NCI-H2196 (cell line): ENCODE measurements around the gene CCNI.
"Not testable (repeated sequence)": the region's sequence is repeated elsewhere in the genome, so short reads cannot be mapped to it uniquely, and the experiment has no call there.

Source experiments
- DNase-seq: peaks from one replicate; lab custom pipeline; 2025; ENCODE audit not compliant: unreplicated experiment; lab: John Stamatoyannopoulos, UW

The CCNI gene

GRCh38 chr4:77040854-77041725, 34.7 kb downstream of the CCNI start:
- DNase-seq, result no peak

DNA sequence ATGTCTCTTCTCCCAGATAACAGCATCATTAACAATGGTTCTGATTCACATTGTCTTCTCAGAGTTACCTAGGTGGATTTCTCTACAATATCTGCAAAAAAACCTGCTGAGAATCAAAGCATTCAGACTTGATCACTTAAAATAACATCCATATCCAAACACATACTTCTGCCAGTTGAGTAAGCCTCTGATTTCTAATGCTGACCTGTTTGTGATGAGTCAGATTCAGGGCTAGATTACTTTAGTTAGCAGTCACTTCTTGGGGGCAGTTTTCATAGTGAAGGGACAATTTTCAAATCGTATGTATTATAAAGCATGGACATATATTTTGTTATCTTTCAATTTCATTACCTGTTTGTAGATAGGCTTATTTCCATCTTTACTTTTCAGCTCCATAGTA, 35.5 kb downstream of the CCNI start:
- DNase-seq, result no peak

GRCh38 chr4:77039796-77040195, 36.0 kb downstream of the CCNI start:
- DNase-seq, result no peak

- no peak for DNase-seq
Measured at GRCh38 chr4:77037736-77038135, 38.1 kb downstream of the CCNI start.

DNA sequence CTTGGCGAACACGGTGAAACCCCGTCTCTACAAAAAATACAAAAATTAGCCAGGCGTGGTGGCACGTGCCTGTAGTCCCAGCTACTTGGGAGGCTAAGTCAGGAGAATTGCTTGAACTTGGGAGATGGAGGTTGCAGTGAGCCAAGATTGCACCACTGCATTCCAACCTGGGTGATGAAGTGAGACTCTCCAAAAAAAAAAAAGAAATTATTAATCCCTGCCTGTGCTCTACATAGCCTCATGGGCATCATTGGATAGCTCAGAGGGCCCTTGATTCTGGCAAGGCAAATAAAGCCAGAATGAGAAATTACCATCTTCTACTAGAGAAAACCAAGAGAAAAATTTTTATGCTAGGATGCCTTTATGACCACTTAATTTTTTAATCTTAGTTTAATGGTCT, 38.6 kb downstream of the CCNI start:
- not testable (repeated sequence) for DNase-seq

DNA sequence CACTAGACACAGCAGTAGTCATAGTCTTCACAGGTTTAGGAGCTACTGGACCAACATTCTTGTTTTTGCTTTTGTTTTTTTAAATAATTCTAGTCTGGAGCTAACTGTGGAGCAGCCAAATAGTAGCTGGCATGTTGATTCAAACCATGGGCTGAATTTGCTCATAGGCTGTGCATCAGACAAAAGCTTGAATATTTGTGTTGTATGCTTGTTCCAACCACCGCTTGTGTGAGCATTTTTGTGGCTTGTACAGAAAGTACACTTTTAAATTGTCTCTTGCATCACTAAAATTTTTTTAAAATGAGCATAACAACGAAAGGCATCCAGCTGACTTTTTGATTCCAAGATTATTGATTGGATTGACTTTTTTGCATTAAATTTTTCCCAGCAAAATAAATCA, 39.6 kb downstream of the CCNI start:
- DNase-seq, result no peak

- no peak for DNase-seq
Measured at GRCh38 chr4:77035153-77035552, 40.6 kb downstream of the CCNI start.

DNA sequence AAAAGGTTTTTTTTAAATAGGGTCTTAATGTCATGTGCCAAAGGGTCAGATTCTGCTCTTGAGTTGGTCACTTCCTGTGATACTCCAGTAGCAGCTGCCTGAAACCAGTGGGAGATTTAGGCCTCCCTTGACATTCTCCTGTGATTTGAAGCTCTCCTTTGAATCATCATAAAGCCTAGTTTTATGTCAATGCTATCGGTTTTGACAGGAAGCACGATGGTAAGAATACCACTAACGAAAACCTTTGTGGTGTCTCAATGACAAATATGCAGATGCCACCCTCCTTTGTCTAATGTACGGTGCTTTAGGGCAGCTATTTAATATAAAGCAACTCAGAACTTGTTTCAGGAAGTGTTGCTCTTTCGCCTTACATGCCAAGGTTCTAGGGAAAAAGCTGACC, 44.2 kb downstream of the CCNI start:
- no peak for DNase-seq

- DNase-seq, result not testable (repeated sequence)
Measured at GRCh38 chr4:77029757-77030156, 46.0 kb downstream of the CCNI start.

- no peak for DNase-seq
Measured at GRCh38 chr4:77028246-77028645, 47.5 kb downstream of the CCNI start.

DNA sequence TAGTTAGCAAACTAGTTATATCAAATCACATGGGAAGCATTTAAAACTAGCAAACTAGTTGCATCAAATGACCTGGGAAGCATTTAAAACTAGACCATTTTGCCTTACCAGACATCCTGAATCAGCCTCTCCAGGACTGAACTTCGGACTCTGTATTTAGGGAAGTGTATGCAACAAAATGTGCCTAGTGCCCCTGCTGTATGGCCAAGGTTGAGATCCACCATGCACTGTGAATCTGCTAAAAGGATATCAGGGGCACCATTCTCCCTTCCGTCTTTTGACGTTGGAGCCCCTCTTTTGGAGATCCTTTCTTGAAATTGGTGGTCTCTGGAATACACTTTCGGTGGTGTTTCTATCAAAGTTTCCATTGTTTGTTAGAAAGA, 49.5 kb downstream of the CCNI start:
- DNase-seq, result no peak

DNA sequence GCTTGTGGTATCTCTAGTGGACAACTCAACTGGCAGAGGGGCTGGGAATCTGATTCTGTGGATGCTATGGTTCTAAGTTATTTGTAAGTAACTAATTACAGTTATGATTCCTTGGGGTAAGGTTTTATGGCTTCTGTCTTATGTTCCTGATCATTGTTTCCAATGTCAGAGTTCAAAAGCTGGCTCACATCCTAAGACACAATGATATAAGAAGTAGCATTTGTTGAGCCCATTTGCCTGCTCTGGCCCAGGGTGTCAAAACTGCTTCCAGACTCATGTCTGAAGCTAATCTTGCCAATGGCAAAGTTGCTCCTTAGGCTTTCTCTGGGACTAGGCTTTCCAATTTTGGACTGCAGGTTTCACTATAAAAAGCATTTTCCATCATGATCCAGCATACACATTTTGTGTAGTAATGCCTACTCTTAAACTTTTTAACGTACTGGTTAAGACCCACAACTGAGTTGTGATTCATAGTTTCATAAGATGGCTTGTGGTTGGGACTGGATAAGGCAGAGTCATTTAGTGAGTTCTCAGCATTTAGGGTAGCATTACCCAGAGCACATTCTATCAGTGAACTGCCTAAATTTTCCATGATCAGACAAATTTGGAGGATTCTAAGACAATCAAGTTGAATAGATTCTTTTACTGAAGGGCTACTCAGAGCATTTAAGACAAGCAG, 50.0 kb downstream of the CCNI start:
- no peak for DNase-seq

- no peak for DNase-seq
Measured at GRCh38 chr4:77023920-77024319, 51.9 kb downstream of the CCNI start.

GRCh38 chr4:77022560-77023179, 53.1 kb downstream of the CCNI start:
- DNase-seq, result no peak

GRCh38 chr4:77021614-77022089, 54.1 kb downstream of the CCNI start:
- no peak for DNase-seq

DNA sequence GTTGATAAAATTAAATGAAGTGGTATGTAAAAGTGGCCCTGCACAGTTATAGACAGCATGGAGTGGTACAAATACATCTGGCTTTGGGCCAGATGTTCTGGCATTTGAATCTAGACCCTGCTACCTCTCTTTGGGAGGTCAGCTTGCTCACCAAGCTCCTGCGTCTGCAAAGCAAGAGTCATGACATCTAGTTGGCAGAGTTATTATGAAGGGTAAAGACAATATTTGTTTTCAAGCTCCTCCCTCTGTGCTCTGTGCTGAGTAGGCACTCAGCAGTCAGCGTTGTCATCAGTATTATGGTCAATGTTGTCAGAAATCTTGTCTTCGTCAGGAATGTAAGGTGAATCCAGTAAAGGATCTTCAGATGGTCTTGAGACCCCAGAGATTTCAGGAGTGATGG, 55.8 kb downstream of the CCNI start:
- DNase-seq, result no peak

GRCh38 chr4:77015390-77015789, 60.4 kb downstream of the CCNI start:
- no peak for DNase-seq

DNA sequence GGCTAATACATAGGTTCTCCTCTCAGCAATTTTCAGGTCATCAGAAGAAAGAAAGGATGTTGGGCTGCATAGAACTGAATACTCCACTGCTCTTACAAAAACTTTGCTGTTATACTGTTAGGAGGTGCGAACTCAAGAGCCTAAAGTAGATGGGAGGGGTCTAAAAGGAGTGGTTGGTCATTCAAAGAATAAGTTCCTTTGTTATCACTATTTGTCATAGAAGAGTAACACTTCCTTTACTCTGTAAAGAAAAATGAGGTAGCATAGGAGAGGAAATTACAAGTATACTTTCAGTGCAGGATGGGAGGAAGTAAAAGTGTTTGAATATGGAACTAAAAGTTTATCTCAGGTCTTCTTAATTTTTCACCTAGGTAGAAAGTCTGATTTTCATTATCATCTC, 61.5 kb downstream of the CCNI start:
- no peak for DNase-seq

DNA sequence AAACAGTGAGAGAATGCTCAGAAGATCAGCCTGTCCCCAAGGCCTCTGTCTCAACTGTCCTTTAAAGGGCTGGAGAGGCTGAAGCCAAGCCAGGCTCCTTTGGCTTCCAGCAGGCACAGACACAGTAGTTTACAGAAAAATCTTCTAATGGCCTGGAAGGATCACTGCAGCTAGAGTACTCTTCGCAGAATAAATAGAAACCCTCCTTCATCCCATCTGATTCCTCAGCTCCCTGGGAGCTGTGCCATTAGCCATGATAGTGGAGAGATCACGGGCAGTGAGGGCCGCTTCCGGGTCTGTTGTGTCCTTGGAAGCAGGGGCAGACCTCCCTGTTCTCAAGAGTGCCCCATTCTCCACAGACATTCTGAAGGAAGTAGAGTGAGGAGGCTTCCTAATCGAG, 63.1 kb downstream of the CCNI start:
- DNase-seq, result no peak

DNA sequence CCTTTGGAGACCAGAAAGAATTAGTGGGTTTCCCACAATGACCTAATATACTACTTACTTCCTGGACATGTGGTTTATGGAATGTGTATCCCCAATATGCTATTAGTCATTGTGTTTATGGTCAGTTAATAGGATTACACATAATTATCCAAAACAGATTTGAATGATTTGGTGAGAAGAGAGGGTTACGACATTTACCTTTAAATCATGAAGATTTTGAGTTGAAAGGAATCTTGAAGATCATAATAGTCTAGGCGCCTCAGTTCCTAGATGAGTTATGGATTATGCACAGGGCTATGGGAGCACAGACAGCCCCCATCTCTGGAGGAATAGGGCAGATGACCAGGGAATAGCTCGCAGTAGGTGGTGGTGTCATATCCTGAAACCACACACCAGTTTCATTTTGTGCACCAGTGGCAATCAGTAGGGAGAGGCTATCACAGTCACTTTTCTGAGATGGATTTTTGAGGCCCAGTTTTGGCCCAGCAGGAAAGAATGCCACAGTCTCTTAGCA, 64.9 kb downstream of the CCNI start:
- DNase-seq, result no peak

GRCh38 chr4:77009511-77010115, 66.2 kb downstream of the CCNI start:
- no peak for DNase-seq
